ENCODE data around the gene DGKQ. TPM values are rescaled to one million over a fixed set of nuclear protein-coding genes. Genes with fewer than 3 reads are reported as not detected.

The DGKQ gene
- total and polyA plus RNA-seq, 9 of the 15 experiments (the other 6 are each of a cell fraction or from before 2014, with no cell fraction given), result 0.17 to 22.0 (median 5.6) TPM

GRCh38 chr4:988726-989721, 15.7 kb upstream of the DGKQ start:
- TF ChIP-seq ZC3H11A (IDR thresholded peaks at IDR 0.05; ENCODE audit: low read depth, low read length), result no peak
- TF ChIP-seq RBFOX2 (IDR thresholded peaks at IDR 0.05; ENCODE audit: low read depth, low read length), result 0 out of 2 replicates have a peak, but pooled peaks have one; percentile 7
- TF ChIP-seq EGR1 (conservative IDR thresholded peaks at IDR 0.05), result peak; percentile 33
- TF ChIP-seq HDAC3 (IDR thresholded peaks at IDR 0.05; ENCODE audit: borderline replicate concordance, partially characterized antibody), result no peak
- TF ChIP-seq DPF2 (IDR thresholded peaks at IDR 0.05), result no peak
- peak; percentile 88 for TF ChIP-seq ZBTB33 (CRISPR knock-in tag; IDR thresholded peaks at IDR 0.05)
- TF ChIP-seq ZNF232 (CRISPR knock-in tag; IDR thresholded peaks at IDR 0.05), result no peak
- no peak for TF ChIP-seq SNRNP70 (optimal IDR thresholded peaks at IDR 0.05; ENCODE audit: low read depth, low read length)
- TF ChIP-seq BMI1 (IDR thresholded peaks at IDR 0.05; ENCODE audit: low read length), result no peak
- Histone ChIP-seq H3K9me1 (ENCODE audit: control insufficient read depth, insufficient read depth, low read length) (no peaks in the 10 kb centered on the region), H3K36me3 (ENCODE audit: control insufficient read depth, insufficient read depth, low read length) (peaks cover 22% of the 10 kb centered on the region; the same call in 1 of the 3 replicates), H3K27me3 (ENCODE audit: control insufficient read depth in 2 of 2, insufficient read depth in 2 of 2, low read length in 2 of 2) (no peaks in the 10 kb centered on the region), H3K4me1 (replicated peaks in 1 of 2; ENCODE audit: control insufficient read depth in 2 of 2, insufficient read depth in 2 of 2, low read length in 2 of 2) (peaks cover 39 to 83% of the 10 kb centered on the region in 2 experiments), H3K4me3 (no peak overlapping the region), H2AFZ (ENCODE audit: low read depth, low read length) (no peak overlapping the region), H4K20me1 (replicated peaks; ENCODE audit: control insufficient read depth, insufficient read depth, low read length) (no peaks in the 10 kb centered on the region), H3K79me2 (ENCODE audit: control insufficient read depth, insufficient read depth, low read length) (peaks cover 34% of the 10 kb centered on the region), H3K27ac (ENCODE audit: extremely low read depth, low read depth, low read length) (no peak overlapping the region), H3K9me3 (replicated peaks; ENCODE audit: control insufficient read depth, insufficient read depth, low read depth, low read length) (no peaks in the 10 kb centered on the region; the same call in 1 of the 2 replicates), H3K9ac (ENCODE audit: insufficient read depth in 1 of 2, low read depth in 2 of 2, low read length in 2 of 2) (peak overlapping the region in 1 of 2 experiments; percentile 90; a peak in 1 of 4 replicates), H3K4me2 (ENCODE audit: insufficient read depth, low read length) (no peak overlapping the region)
- CTCF ChIA-PET (ENCODE audit: low intra/inter-chr PET ratio), result no interaction called here
- POLR2A ChIA-PET, result interaction anchor here (0.6 to 0.9 kb wide), 3 partner anchors 10 to 388 kb away, joined by 3 to 7 read pairs (median 4); no protein-coding TSS in a partner anchor
- ATAC-seq (no peak), DNase-seq (ENCODE audit: extremely low read depth in 1 of 4, low spot score in 3 of 4) (no peak), FAIRE-seq (no peak)
- intact Hi-C loops (cut with micrococcal nuclease) (loop anchor here (5.0 to 10.0 kb wide), 4 partner anchors 207 to 304 kb away; partner anchors contain the start of gene SLC49A3), in situ Hi-C loops (cut with MboI) (no loop called here)
- WGBS (ENCODE audit: insufficient coverage, low coverage, missing lambda C conversion rate), result 90% methylated on average over 34 of the region's 69 CpGs
- BruUV-seq (replicated peaks), result no TSS peak
